HG02840 (cell line): ENCODE data around the gene RNF208.

ENCODE experiments used
- ATAC-seq: cut with Tn5 transposase; IDR thresholded peaks from one replicate; pipeline ENCODE4 v1.9.1; 2021; ENCODE audit warnings: mild to moderate bottlenecking, moderate library complexity, moderate number of reproducible peaks; ENCODE audit not compliant: unreplicated experiment, low FRiP score

The RNF208 gene

DNA sequence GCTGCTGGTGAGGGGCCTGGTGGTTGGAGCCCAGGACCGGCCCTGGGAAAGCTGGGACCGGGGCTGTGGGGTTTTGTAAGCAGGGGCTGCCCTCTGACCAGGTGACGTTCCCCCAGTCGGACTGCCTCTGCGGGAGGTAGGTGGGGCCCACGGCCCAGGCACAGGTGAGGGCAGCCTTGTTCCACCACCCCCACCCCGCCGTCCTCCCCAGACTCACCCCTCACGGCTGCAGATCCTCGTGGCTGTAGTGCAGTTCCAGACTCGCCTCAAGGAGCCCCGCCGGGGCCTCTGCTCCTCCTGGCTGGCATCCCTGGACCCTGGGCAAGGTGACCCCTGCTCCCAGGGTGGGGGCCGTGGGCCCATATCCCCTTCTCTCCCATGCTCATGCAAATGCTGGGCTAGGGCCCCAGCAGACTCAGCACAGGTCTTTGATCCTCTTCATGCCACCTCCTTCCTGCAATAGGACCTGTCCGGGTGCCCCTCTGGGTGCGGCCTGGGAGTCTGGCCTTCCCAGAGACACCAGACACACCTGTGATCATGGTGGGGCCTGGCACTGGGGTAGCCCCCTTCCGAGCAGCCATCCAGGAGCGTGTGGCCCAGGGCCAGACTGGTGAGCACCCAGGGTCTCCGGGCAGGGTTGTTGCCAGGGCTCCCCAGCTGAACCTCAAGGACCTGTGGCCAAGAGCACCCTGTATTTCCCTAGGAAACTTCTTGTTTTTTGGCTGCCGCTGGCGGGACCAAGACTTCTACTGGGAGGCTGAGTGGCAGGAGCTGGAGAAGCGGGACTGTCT lies 6.6 kb downstream of the RNF208 start:
- no peak for ATAC-seq

DNA sequence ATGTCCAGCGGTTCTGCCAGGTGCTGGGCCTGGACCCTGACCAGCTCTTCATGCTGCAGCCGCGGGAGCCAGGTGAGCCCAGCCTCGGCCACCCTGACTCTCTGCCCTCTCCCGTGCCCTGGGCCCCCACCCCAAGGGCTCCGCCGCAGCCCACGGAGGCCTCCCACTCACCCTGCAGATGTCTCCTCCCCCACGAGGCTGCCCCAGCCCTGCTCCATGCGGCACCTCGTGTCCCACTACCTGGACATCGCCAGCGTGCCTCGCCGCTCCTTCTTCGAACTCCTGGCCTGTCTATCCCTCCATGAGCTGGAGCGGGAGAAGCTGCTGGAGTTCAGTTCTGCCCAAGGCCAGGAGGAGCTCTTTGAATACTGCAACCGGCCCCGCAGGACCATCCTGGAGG lies 7.4 kb downstream of the RNF208 start:
- ATAC-seq: no peak

DNA sequence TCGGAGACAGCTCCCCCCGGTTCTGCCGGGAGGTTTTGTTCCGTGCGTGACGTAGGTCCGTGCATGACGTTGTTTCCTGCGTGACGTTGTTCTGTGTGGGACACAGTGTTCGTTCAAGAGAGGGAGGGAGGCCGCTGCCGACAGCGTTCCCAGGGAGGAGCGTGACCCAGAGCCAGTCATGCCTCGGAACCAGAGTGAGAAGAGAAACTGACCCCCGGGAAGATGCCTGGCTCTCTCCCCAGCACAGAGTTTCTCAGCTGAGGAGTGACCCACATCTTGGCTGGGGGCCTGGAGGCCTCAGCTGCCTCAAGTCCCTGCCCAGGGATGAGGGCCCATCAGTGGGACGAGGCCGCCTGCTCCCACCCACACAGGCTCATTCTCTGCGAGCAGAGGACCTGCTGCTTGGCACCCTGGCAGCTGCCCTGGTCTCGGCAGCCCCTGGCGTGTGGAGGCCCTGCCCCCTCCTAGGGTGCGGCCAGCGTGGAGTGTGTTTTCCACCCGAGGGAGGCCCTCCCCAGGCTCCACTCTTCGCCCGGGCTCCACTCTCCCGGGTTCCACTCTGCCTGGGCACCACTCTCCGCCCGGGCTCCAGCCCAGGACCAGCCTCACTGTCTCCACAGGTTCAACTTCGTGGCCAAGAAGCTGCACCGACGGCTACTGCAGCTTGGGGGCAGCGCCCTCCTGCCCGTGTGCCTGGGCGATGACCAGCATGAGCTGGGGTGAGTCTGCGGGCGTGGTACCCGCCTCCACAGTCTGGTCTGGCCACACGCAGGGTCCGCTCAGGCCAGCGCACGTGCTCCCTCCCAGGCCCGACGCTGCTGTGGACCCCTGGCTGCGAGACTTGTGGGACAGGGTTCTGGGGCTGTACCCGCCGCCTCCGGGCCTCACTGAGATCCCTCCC lies 8.6 kb downstream of the RNF208 start:
- ATAC-seq: no peak

DNA sequence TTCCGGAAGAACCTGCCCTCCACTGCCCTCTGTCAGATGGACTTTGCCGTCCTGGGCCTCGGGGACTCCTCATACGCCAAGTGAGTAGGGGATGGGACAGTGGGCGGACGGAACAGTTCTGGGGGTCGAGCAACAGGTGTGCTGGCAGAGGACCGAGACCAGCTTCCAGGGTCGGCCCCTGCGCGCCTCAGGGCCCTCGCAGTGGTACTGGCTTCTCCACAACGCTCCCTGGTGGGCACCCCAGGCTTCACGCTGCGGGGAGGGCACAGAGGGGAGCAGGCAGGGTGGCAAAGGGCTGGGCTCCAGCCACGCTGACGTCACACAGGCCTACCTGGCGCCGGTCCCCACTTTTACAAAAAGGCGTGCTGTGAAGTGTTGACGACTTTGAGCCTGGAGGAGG lies 9.5 kb downstream of the RNF208 start:
- no peak for ATAC-seq

DNA sequence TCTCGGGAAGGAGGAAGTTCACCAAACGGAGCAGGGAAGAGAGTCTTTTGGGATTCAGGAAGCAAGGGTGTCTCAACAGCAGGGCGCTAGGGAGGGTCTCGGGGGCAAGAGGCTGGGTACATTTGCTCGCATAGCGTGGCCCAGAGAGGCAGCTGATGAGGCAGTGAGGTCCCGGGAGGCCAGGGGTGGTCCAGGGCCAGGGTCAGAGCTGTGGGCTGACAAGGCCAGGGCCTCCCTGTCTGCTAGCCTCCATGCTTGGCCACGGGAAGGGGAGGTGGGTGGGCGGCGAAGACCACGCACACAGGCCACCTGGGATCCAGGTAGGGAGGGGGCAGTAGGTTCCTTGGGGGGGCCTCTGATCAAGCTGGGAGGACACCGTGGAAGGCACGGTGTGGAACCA lies 10.5 kb downstream of the RNF208 start:
- ATAC-seq: no peak

DNA sequence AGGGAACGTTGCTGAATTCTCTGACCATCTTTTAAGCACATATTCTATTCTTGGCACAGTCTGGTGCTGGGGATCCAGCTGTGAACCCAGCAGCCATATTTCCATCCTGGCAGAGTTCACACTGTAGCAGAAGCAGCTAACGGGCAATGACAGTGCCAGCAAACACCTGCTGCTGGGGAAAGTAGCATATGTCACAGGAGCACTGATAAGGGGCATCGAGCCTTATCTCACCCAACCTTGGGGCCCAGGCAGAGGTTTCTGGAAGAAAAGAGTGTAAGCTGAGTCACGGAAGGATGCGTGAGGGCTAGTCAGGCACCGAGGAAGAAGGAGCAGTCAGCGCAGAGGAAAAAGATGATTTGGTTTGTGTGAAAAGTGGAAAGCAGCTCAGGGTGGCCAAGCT lies 15.4 kb downstream of the RNF208 start:
- no peak for ATAC-seq

DNA sequence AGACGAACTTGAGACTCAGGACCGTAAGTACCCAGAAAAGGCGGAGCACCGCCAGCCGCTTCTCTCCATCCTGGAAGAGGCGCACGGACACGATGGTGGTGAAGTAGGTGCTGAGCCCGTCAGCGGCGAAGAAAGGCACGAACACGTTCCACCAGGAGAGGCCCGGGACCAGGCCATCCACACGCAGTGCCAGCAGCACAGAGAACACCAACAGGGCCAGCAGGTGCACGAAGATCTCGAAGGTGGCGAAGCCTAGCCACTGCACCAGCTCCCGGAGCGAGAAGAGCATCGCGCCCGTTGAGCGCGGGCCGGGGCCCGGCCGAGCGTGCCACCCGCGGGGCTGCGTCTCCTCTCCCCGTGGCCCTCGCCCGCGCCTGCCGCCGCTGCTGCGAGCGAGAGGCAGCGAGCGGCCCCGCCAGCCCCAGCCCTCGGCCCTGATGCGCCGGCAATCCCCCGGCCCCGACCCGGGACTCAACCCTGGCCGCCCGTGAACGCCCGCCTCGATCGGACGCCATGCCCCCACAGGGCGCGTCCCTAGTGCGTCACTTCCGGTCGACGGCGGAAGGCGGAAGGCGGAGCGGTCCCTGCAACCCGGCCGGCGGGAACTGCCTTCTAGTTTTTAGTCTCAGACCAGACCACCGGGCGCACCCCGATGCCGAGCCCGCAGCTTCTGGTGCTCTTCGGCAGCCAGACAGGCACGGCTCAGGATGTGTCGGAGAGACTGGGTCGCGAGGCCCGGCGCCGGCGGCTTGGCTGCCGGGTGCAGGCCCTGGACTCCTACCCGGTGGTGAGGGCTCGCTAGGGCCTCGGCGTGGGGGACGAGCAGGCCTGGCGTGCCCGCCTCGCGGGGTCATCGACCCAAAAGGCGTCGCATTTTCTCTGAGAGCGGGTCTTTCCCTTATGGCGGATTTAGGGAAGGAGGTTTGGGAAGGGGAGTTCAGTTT lies 16.6 kb downstream of the RNF208 start, which contains the start of the genes NDOR1 and TMEM203:
Gene NDOR1, plus strand, starts transcription at position 575 of the 944 bp plus-strand sequence. Its CDS starts 78 bp downstream, at position 653.
Gene TMEM203, minus strand, starts transcription at position 523 of the 944 bp plus-strand sequence. Its CDS starts 234 bp downstream, at position 289.
- peak; percentile 35 for ATAC-seq

DNA sequence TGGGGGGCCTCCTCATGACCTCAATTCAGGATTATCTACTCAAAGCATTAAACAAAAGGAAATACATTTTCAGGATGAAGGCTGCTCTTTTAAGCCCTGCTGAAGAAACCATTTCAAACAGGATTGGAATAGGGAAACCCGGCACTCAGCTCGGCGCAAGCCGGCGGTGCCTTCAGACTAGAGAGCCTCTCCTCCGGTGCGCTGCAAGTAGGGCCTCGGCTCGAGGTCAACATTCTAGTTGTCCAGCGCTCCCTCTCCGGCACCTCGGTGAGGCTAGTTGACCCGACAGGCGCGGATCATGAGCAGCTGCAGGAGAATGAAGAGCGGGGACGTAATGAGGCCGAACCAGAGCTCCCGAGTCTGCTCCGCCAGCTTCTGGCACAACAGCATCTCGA lies 17.3 kb downstream of the RNF208 start:
- ATAC-seq: no peak

DNA sequence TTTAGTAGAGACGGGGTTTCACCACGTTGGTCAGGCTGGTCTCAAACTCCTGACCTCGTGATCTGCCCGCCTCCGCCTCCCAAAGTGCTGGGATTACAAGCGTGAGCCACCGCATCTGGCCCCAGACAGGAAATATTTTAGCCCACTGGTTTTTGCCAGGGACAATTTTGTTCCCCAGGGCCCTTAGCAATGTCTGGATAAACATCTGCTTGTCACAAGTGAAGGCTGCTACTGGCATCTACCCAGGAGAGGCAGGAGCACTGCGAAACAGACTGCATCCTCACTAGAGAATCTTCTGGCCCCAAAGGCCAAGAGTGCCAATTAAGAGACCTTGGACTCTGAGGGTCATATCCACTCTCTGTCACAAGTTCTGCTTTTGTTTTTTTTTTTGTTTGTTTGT lies 19.1 kb downstream of the RNF208 start:
- ATAC-seq: no peak

DNA sequence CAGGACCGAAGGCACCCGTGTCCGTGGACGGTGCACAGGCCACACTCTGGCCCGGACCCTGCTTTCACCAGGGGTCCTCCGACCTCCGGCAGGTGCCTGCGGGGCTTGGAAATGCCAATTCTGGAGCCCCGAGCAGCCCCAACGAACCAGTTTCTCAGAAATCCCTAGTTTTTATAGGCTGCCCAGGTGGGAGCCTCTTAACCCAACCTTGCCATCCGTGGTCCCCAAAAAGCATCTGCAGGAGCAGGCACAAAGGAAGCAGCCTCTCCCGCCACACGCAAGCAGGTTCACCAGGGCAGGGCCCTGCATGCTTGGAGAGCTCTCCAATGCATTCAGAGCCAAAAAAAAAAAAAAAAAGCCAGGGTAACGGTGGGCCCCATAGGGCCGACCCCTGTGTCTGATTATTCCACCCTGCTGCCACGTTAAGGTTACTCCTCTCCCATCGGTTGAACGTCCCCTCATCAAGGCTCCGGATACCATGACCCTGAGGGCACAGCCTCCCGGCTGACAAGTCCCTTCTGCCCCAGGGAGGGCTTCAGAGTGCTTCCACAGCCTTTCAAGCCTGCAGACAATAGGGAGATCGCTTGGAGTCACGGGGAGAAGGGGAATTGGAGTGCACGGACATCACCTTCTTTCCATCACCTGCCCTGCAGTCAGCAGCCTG lies 20.7 kb downstream of the RNF208 start:
- ATAC-seq: no peak

DNA sequence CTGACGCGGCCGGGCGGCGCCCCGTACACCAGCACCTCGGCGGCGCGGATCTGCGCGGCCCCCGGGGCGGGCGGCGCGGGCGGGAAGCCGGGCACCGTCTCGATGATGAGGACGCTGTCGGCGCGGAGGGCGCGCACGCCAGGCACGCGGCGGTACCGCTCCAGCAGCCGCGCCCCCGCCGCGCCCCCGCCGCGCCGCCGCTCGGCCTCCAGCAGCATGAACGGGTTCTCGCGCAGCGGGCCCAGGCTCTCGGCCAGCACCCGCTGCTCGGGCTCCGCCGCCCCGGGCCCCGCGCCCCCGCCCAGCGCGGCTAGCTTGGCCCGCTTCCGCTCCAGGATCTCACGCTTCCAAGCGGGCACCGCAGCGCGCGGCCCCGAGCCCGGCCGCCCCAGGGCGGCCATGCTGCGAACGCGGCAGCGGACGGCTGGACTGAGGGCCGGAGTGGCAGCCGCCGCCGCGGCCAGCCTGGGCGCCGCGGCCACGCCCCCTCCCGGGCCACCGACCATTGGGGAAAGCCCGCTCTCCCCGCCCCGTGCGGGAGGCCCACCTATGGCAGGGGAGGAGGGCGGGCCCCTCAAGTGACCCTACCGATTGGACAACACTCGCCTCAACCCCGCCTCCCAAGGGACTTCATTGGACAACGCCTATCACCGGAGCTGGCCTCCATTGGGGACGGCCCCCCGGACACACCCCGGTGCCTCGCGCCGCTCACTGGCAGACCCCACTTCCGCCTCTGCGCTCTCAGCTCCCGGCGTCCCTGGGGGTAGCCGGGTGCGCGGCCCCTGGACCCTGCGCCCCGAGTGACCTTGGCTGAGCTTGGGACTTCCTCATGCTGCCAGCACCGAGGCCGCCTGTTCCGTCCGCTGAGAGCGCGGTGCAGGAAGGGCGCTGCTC lies 21.5 kb downstream of the RNF208 start, which contains the start of gene TPRN:
Gene TPRN, minus strand, starts transcription at position 431 of the 894 bp plus-strand sequence. Its CDS starts 30 bp downstream, at position 401.
- peak; percentile 87 for ATAC-seq

DNA sequence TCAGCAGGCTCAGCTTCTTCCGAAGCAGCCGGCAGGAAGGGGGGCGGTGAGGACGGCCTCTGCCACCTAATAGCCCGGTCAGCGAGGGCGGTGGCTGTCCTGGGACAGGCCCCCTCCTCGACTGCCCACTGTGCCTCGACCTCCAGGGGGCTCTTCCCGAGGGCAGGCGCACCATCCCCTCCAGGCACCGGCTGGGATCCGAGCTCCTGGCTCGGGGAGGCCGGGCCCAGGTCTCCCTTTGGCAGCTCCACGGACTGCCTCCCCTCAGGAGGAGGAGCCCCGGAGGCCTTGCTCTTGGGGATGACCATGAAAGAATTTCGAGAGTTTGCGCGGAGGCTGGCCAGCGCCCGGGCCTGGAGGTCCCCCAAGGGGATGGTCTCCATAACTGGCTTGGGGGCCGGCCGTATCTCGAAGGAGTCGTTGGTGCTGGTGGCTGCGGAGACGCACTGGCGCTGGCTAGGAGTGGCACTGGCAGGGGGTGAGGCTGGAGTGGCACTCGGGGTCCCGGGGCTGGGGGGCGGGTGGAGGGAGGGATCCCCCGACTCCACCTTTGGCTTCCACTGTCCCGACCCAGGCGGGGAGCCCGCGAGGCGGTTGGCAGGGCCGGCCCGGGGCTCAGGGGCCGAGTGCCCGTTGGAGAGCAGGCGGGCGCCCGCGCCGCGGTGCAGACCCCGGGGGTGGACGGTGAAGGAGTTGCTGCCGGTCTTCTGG lies 22.5 kb downstream of the RNF208 start:
- ATAC-seq: no peak

DNA sequence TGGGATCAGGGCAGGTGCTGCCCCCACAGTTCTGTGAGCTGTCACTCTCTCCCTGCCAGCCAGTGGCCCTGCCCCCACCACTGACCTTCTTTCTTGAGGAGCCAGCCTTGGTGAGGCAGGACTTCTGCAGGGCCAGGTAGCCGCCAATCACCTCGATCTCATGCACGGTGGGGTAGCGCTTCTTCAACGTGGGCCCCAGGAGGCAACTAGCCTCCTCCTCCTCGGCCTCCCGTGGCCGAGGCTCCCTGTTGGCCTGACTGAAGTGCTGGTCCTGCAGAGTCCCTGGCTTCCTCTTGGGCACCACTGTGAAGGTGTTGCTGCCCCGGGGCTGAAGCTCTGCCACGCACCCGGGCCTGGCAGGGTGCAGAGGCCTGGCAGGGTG lies 23.1 kb downstream of the RNF208 start:
- no peak for ATAC-seq

DNA sequence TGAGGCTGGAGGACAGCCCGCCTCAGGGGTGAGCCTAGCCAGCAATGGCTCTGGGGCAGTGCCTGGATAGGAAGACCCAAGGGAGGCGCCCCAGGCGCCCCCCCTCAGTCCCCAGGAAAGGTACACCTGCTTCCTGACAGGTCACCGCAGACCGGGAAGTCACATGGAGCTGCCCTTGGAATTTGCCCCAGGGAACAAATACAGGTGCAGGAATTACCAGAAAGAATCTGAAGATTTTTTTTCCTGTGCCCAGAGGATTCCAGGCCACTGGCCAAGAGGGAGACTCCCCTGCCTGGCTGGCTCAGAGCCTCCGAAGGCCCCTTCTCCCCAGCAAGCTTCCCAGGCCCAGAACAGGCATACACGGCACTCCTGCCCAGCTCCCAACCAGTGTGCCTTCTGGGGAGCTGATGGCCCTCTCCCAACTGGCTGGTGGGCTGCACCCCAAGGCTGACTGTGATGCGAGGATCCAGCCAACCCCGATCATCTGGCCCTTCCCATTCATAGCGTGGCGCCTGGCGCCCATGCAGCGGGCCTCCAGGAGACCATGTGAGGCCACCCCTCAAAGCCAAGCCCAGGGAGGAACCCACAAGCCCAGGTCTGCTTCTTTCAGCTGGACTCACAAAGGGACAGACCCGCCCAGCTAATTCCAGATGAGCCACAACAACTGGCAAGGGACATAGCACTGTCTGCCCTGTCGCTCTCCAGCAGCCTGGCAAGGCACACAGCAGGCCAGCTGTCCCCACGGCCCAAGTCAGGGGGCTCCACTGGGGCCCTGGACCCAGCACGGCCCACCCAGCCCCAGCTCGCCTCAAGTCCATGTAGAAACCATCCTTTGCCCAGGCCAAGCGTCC lies 23.8 kb downstream of the RNF208 start:
- ATAC-seq: no peak

DNA sequence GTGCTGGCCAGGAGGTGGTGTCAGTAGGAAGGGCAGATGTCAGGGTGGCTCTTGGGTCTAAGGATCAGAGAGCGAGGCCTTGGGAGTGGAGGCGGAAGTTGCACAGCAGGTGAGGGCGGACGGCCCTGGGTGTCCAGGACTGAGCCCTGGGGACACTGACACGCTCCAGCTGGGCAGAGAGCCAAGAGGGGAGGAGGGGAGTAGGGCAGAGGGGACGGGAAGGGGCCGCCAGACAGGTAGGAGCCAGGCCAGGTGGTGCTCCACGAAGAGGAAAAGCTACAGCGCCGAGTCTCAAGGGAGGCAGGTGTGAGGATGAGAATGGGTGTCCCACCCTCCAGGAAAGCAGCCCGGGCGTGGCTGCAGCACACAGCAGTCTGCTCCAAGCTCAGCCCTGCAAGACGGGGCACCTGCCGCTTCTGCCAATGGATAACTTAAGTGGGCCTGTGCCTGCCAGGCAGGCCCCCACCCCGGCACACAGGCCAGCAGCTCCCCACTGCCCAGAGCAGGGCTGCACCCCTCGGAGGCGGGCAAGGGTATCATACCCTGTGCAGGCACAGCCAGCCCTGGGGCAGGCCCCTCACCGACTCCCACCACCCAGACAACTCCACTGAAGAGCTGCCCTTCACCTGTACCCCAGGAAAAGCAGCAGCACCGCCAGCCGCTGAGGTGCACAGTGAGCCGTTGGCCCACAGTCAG lies 26.4 kb downstream of the RNF208 start:
- no peak for ATAC-seq

DNA sequence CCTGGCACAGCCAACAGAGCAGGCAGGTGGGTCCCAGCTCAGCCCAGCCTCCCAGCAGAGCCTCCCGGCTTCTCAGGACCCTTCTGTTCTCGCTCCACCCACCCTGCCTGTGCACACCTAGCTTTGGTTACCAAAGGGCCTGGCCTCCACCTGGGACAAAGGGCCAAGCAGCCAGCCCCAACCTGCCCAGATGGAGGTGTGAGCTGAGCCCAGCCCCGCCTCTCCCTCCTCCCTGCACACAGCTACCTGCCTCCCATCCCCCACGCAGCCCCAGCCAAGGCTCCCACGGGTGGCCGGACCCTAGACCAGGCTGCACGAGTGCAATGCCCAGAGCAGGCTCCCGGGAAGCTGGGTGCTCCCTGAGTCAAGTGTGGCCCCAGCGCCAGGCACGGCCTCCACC lies 27.1 kb downstream of the RNF208 start:
- no peak for ATAC-seq

DNA sequence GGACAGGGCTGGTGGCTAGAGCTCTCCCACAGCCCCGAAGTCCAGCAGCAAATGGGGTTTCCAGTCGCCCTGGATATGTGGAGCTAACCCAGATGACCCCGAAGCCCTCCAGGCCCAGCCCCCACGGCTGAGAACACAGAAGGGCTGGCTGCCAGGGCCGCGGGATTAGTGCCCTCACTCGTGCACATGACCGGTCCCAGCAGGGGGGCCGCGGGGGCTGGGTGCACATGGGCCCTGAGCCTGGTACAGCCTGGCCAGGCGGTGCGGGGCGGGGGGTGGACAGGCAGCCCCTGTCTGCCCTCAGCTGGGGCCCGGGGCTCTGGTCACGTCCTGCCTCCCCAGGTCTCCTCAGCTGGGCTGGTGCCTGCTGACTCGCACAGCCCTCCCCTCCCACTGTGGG lies 27.7 kb downstream of the RNF208 start:
- ATAC-seq: no peak
